HCT116 (cell line): ENCODE measurements around the gene TNFRSF8. TPM values are rescaled to one million over a fixed set of nuclear protein-coding genes. Genes with fewer than 3 reads are reported as not detected.

ENCODE experiments used
- EZH2phosphoT487 ChIP-seq: fragments of 200-600 bp; IDR thresholded peaks from 2 replicates; pipeline ENCODE4 v1.6.1; 2018; ENCODE audit warnings: antibody characterized with exemption, borderline replicate concordance
- JUND ChIP-seq: IDR thresholded peaks from 2 replicates; pipeline ENCODE4 v1.6.1; 2012
- POLR2A ChIP-seq: IDR thresholded peaks from 2 replicates; pipeline ENCODE4 v1.7.0; 2011; ENCODE audit warnings: borderline replicate concordance; ENCODE audit not compliant: insufficient read depth, insufficient read length; ENCODE audit errors: extremely low read depth
- POLR2AphosphoS5 ChIP-seq: IDR thresholded peaks from 2 replicates; pipeline ENCODE4 v1.6.1; 2011; ENCODE audit warnings: mild to moderate bottlenecking, low read depth, low read length, moderate library complexity
- SIN3A ChIP-seq: IDR thresholded peaks from 2 replicates; pipeline ENCODE4 v1.6.1; 2012; ENCODE audit warnings: low read depth
- SP1 ChIP-seq: IDR thresholded peaks from 2 replicates; pipeline ENCODE4 v1.6.1; 2012; ENCODE audit warnings: low read depth
- TCF7L2 ChIP-seq: IDR thresholded peaks from 2 replicates; pipeline ENCODE4 v1.7.0; 2011; ENCODE audit warnings: borderline replicate concordance, inconsistent platforms; ENCODE audit not compliant: insufficient read depth, insufficient read length; ENCODE audit errors: extremely low read depth
- YY1 ChIP-seq: IDR thresholded peaks from 2 replicates; pipeline ENCODE4 v1.6.1; 2011; ENCODE audit warnings: low read length, low read depth, moderate library complexity, mild to moderate bottlenecking; ENCODE audit not compliant: insufficient replicate concordance; ENCODE audit errors: extremely low read depth
- ZBTB33 ChIP-seq: IDR thresholded peaks from 2 replicates; pipeline ENCODE4 v1.6.1; 2011; ENCODE audit warnings: mild to moderate bottlenecking, low read length, moderate library complexity; ENCODE audit not compliant: insufficient replicate concordance; ENCODE audit errors: extremely low read depth
- ZFX ChIP-seq: fragments of 450-650 bp; IDR thresholded peaks from 2 replicates; pipeline ENCODE4 v1.6.1; 2017
- ZNF274 ChIP-seq: fragments of 200-500 bp; sonication (Bioruptor generic); IDR thresholded peaks from 2 replicates; pipeline ENCODE4 v1.6.1; 2014; ENCODE audit warnings: mild to moderate bottlenecking, low read depth, low read length, inconsistent platforms
- total RNA-seq: library from RNA; stranded (reverse); gene quantifications from one replicate; pipeline ENCODE4 v1.2.1, GENCODE V29; 2021; ENCODE audit not compliant: unreplicated experiment
- TF ChIP-seq, protein P1 (sequence below): IDR thresholded peaks from 2 replicates; pipeline ENCODE4 v1.6.1; 2012; ENCODE audit warnings: low read depth

The TNFRSF8 gene
- total RNA-seq, 1 experiment from 2014 or later: 0.17 TPM

- TF ChIP-seq, protein P1, sequence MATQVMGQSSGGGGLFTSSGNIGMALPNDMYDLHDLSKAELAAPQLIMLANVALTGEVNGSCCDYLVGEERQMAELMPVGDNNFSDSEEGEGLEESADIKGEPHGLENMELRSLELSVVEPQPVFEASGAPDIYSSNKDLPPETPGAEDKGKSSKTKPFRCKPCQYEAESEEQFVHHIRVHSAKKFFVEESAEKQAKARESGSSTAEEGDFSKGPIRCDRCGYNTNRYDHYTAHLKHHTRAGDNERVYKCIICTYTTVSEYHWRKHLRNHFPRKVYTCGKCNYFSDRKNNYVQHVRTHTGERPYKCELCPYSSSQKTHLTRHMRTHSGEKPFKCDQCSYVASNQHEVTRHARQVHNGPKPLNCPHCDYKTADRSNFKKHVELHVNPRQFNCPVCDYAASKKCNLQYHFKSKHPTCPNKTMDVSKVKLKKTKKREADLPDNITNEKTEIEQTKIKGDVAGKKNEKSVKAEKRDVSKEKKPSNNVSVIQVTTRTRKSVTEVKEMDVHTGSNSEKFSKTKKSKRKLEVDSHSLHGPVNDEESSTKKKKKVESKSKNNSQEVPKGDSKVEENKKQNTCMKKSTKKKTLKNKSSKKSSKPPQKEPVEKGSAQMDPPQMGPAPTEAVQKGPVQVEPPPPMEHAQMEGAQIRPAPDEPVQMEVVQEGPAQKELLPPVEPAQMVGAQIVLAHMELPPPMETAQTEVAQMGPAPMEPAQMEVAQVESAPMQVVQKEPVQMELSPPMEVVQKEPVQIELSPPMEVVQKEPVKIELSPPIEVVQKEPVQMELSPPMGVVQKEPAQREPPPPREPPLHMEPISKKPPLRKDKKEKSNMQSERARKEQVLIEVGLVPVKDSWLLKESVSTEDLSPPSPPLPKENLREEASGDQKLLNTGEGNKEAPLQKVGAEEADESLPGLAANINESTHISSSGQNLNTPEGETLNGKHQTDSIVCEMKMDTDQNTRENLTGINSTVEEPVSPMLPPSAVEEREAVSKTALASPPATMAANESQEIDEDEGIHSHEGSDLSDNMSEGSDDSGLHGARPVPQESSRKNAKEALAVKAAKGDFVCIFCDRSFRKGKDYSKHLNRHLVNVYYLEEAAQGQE: no peak
- TF ChIP-seq ZFX (no peak), SP1 (no peak), ZNF274 (no peak), POLR2AphosphoS5 (no peak), JUND (no peak), TCF7L2 (no peak), ZBTB33 (no peak), YY1 (no peak), EZH2phosphoT487 (no peak), POLR2A (no peak), SIN3A (no peak)
These were observed 2.8 kb downstream of the TNFRSF8 start (continued) for GRCh38 chr1:12065872-12066271.
